ENCODE results near the gene ASB1.

Gene ASB1

GRCh38 chr2:238498691-238499295 lies 72.1 kb downstream of the ASB1 start:
- DNase-seq: no peak
- in situ Hi-C loops (cut with HindIII; ENCODE audit: low pct_ligation_motif_present, low pct_unique_long_range_greater_than_20kb, low sequenced_read_pairs): no loop called here

GRCh38 chr2:238499731-238500580 lies 73.2 kb downstream of the ASB1 start:
- in situ Hi-C loops (cut with HindIII; ENCODE audit: low pct_ligation_motif_present, low pct_unique_long_range_greater_than_20kb, low sequenced_read_pairs): no loop called here
- DNase-seq: no peak

GRCh38 chr2:238501311-238501710 lies 74.6 kb downstream of the ASB1 start:
- in situ Hi-C loops (cut with HindIII; ENCODE audit: low pct_ligation_motif_present, low pct_unique_long_range_greater_than_20kb, low sequenced_read_pairs): no loop called here
- DNase-seq: no peak
